Activated CD8-positive, alpha-beta memory T cell treated with anti-CD3 and anti-CD28 coated beads, Interleukin-2, amount 50 U/mL, for 24 hours (primary cell): ENCODE results near the gene TFAM.

Source experiments
- DNase-seq: peaks from one replicate; pipeline ENCODE4 v3.0.0-alpha.2; 2020; ENCODE audit errors: extremely low read depth

The TFAM gene

GRCh38 chr10:58433066-58433465, 47.9 kb downstream of the TFAM start:
- DNase-seq: no peak

GRCh38 chr10:58433571-58433970, 48.4 kb downstream of the TFAM start:
- no peak for DNase-seq

GRCh38 chr10:58435297-58435985, 50.2 kb downstream of the TFAM start:
- no peak for DNase-seq

GRCh38 chr10:58436071-58436470, 50.9 kb downstream of the TFAM start:
- DNase-seq: no peak

- no peak for DNase-seq
Observed at GRCh38 chr10:58438340-58438871, 53.2 kb downstream of the TFAM start.

- DNase-seq: no peak
Observed at GRCh38 chr10:58438986-58439385, 53.8 kb downstream of the TFAM start.

- no peak for DNase-seq
Observed at GRCh38 chr10:58439632-58440364, 54.6 kb downstream of the TFAM start.

- DNase-seq: no peak
Observed at GRCh38 chr10:58440484-58440883, 55.3 kb downstream of the TFAM start.

- no peak for DNase-seq
Observed at GRCh38 chr10:58444321-58444720, 59.1 kb downstream of the TFAM start.

- no peak for DNase-seq
Observed at GRCh38 chr10:58444876-58445275, 59.7 kb downstream of the TFAM start.

GRCh38 chr10:58448121-58448935, 63.1 kb downstream of the TFAM start:
- DNase-seq: no peak
